Inflammatory macrophage treated with lipopolysaccharide for 4 hours (primary cell): ENCODE measurements around the gene FRMPD4.

Experiments used
- DNase-seq: peaks from one replicate; pipeline ENCODE4 v3.0.0-alpha.2; 2020

The FRMPD4 gene

GRCh38 chrX:12223650-12224049 is 85.4 kb downstream of the FRMPD4 start:
- no peak for DNase-seq

- no peak for DNase-seq
These were observed 86.8 kb downstream of the FRMPD4 start for GRCh38 chrX:12225107-12225506.

- DNase-seq, result no peak
These were observed 89.3 kb downstream of the FRMPD4 start for GRCh38 chrX:12227412-12228041.

GRCh38 chrX:12228862-12229261 is 90.6 kb downstream of the FRMPD4 start:
- DNase-seq, result no peak

DNA sequence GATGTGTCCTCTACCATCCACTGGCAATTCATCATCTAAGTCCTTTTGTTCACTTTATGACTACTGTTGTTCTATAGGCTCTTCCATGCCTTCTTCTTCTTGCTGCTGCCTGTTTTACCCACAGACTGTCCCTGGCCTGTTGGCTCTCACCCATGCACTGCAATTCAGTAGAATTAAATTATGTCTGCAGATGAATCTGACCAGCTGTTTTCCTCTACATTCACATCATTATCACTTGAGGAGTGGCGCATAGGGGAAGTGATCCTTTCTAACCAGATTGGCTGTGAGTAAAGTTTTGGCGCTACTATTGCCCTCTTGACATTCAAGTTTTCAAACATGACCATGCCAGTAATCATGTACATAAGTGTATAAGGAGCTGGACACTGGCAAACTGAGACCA is 91.7 kb downstream of the FRMPD4 start:
- DNase-seq, result no peak

DNA sequence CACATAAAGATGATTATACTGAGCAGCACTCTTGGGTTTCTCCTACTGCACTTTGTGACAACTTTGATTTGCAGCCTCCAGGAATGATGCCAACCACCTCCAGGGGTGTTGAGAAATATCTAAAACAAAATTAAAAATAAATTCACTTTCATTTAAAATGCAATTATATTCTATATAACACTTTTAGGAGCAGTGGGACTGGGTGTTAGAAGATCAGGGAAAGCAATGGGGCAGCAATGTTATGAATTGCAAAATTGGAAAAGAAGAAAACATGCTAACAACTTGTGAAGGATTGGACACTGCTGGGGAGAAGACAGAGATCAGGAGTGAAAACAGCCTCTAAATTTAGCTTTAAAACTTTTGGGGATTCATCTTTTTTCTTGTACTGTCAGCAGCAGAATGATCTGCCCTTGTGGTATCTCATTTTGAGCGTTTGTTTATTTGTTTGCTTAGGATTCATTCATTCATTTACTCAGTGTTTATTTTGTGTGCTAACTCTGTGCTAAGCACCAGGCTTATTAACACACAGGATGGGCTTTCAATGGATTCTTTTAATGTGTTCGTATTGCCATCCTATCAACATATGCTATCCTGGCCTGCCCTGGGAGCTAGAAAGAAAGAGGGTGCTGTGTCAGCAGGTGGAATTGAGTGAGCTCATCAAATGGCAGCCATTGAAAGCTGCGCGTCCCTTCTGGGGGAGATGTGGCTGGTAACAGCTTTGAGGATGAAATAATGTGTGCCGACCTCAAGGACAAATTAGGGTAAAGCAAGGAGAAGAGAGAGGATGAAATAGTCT is 96.5 kb downstream of the FRMPD4 start:
- DNase-seq, result no peak

DNA sequence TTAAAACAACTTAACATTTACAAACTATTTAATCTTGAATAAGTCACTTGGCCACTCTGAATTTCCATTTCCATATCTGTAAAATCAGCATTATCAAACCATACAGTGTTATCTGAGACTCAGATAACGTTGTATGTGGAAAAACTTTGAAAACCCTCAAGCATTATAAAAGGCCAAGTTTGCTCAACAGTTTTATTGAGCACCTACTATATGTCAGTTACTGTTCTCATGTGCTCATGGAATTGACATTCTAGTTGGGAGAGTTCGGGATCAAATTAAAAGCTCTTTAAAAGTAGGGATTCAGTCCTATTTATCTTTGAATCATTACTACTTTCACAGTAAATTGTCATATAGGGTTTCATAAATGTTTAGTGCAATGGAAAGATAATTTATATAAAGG is 97.9 kb downstream of the FRMPD4 start:
- DNase-seq, result no peak

GRCh38 chrX:12237131-12237530 is 98.9 kb downstream of the FRMPD4 start:
- DNase-seq, result no peak

- DNase-seq, result no peak
These were observed 99.5 kb downstream of the FRMPD4 start for GRCh38 chrX:12237771-12238170.

GRCh38 chrX:12239356-12240082 is 101.2 kb downstream of the FRMPD4 start:
- no peak for DNase-seq

- DNase-seq, result no peak
These were observed 102.2 kb downstream of the FRMPD4 start for GRCh38 chrX:12240491-12240890.

GRCh38 chrX:12241026-12241425 is 102.8 kb downstream of the FRMPD4 start:
- no peak for DNase-seq

DNA sequence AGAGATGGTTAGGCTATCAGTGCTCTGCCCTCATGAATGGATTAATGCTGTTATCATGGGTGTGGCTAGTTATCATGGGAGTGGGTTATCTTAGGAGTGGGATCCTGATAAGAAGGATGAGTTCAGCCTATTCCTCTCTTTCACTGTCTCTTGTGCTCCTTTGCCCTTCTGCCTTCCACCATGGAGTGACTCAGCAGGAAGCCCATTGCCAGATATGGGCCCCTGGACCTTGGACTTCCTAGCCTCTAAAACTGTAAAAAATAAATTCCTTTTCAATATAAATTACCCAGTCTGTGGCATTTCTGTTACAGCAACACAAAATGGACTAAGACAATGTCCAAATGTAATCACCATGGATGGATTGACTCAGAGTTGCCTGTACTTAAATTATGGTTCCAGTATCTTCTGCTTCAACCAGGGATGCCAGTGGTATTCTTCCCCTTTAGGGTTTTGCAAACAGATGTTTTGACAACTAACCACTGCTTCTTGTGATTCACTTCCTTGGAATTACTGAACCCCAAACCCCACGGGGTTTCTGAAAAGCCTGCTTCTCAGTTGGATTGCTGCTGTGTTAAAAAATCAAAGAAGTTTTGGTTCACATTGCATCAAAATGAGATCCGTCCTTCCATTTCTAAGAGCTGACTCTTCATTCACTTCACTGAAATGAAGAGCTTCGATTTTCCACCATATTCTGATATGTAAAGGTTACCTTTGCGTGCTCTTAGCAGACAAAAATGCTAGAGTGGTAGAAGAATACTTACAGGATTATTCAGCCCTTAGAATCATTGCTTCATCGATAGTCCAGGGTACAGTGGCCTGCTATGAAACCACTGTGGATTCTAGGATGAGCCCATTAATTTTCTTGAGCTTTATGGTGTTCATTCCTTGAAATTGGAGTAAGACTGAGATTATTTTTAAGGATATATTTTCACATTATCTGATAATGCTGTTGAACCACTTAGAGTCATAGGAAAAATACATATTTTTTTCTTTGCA is 107.7 kb downstream of the FRMPD4 start:
- no peak for DNase-seq

GRCh38 chrX:12249997-12250396 is 111.7 kb downstream of the FRMPD4 start:
- DNase-seq, result no peak

DNA sequence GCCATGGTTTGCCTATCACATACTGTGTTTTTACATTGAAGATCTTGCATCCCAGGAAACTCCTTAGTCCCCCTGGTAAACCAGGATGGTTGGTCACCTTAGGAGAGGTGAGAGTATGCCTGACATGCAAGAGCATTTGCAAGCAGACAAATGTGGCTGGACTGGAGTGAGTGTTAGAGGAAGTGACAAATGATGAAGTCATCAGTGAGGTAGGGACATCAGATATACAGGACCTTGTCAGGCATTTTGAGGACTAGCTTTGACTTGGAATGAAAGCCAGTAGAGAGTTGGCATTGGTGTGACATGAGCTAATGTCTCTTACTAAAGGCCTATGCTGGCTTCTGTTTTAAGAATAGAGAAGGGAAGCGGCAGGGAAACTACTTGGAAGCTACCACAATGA is 124.9 kb downstream of the FRMPD4 start:
- DNase-seq, result no peak

DNA sequence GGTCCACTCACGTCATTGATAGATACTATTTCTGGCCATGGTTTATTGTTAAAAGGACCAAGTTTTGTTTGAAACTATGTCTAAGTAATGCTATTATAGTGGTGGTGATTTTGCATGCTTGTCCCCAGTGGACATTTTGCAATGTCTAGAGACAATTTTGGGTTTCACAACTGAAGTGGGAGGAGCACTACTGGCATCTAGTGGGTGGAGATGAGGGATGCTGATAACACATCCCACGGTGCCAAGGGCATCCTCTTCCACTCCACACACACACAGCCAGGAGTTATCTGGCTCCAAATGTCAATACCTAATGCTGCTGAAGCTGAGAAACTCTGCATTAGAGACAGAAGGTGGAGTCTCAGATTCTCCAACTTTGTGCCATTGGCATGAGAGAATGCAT is 131.2 kb downstream of the FRMPD4 start:
- no peak for DNase-seq

GRCh38 chrX:12278151-12278550 is 139.9 kb downstream of the FRMPD4 start:
- DNase-seq, result no peak

- DNase-seq, result no peak
These were observed 144.7 kb downstream of the FRMPD4 start for GRCh38 chrX:12282991-12283390.

DNA sequence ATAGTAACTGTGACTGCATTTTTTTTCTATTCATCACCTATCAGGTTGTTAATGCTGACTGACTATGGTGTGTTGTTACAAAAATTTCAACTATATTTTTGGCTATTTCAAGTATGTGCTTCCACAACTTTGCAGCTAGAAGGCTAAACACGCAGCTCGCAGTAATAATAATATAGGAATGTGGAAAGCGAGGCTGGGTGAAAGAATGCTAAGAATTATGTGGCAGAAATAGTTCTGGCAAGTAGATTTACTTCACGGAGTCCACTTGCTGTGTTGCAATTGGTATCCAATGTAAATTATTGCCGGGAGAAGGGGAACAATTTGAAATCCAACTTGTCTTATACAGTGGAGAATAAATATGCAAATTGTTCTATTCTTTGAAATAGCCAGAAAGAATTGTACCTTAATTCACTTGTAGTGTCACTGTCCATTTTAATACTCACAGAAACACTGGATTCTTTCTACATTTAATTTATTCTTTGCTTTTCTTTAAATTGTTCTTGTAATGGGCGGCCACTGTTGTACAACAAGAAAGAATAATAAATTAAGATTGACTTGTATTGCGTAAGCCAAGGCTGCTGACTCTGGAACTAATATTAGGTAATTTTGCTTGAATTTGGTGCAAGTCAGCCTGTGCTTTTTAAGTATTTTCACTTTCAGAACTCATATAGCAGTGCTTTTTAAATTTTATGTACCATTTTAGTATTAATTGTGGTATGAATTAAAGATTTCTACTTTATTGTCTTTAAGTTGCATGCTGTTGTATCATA is 154.9 kb downstream of the FRMPD4 start:
- DNase-seq, result peak; percentile 0

- DNase-seq, result no peak
These were observed 159.1 kb downstream of the FRMPD4 start for GRCh38 chrX:12297353-12297752.

- DNase-seq, result no peak
These were observed 163.0 kb downstream of the FRMPD4 start for GRCh38 chrX:12301288-12301687.

DNA sequence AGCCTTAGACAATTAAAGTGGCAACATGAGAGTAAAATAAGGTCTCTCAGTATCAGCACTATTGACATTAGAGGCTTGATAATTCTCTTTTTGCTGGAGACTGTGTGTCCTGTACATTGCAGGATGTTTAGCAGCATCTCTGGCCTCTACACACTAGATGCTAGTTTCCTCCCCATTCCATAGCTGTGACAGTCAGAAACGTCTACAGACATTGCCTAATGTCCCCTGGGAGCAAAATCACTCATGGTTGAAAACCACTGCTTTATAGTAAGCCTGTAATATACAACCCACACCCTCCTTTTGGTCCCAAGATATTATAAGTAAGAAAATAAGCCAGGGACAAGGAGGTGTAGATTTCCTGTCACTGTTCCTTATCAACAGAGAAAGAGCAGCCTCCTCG is 166.0 kb downstream of the FRMPD4 start:
- no peak for DNase-seq
